ENCODE results near the gene FCF1.

The FCF1 gene

DNA sequence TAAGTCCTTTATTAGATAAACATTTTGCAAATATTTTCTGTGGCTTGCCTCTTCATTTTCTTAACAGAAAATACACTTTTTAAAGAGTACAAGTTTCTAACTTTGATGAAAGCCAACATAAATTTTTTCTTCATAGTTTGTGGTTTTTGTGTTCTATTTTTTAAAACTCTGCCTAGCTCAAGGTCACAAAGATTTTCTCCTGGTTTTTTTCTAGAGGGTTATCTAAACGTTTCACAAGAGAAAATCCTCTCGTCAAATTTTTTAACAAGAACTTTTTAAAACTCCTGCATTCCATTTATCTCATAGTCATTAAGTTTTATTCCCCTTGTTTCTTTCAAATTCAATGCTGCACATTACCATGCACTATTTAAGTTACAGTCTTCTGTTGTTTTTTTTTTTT lies 8.3 kb upstream of the FCF1 start:
- no peaks in the 10 kb centered on the region for H3K36me3 ChIP-seq (ENCODE audit: control insufficient read depth, insufficient read depth, low read length)
- no peaks in the 10 kb centered on the region for H3K9me3 ChIP-seq (ENCODE audit: control insufficient read depth, low read length)
- H3K4me1 ChIP-seq (ENCODE audit: control insufficient read depth, insufficient read depth, low read length) = no peaks in the 10 kb centered on the region
- no peak overlapping the region for H3K4me3 ChIP-seq (ENCODE audit: low read length)
- no peak overlapping the region for H3K9ac ChIP-seq (ENCODE audit: low read length)
- H3K27me3 ChIP-seq (ENCODE audit: control insufficient read depth, insufficient read depth, low read length) = no peaks in the 10 kb centered on the region

DNA sequence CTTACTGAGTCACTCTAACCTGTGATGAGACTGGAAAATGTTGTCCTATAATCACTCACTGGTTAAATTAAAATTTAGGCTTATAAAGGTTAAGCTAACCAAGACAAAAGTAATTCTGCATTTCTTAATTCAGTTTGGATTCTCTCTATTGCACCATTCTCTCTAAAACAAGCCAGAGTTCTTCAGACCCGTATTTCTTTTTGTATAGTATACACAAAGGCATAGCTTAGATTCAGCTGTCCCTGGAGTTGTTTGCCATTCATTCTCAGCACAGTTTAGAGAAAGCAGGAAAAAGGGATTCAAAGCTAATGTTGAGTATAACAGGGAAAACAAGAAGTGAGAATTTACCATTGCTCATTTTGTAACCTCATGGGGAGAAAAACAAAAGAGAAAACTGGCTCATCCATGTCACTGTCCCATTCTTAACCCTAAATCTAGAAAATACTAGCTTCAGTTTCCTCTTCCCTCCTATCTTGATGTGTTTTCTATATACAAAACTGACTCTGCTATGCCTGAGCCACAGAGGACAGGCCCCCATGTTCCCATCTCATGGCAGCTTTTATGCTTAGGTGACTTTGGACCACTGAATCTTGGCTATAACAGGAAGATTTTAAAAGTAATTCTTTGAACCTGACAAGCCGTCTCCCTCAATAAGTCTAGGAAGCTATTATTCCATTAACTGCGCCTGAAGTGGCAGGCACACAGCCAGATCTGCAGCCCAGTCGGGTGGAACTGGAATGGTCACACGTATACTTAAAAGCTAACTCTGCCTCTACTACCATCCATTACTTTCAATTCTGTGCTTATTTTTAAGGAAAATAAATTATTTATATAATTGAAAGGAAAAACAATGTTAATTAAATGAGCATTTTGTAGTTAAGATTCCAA lies 7.1 kb upstream of the FCF1 start:
- no peaks in the 10 kb centered on the region for H3K36me3 ChIP-seq (ENCODE audit: control insufficient read depth, insufficient read depth, low read length)
- H3K4me1 ChIP-seq (ENCODE audit: control insufficient read depth, insufficient read depth, low read length) = no peaks in the 10 kb centered on the region
- H3K9me3 ChIP-seq (ENCODE audit: control insufficient read depth, low read length) = no peaks in the 10 kb centered on the region
- no peaks in the 10 kb centered on the region for H3K27me3 ChIP-seq (ENCODE audit: control insufficient read depth, insufficient read depth, low read length)
- H3K4me3 ChIP-seq (ENCODE audit: low read length) = no peak overlapping the region
- no peak overlapping the region for H3K9ac ChIP-seq (ENCODE audit: low read length)

DNA sequence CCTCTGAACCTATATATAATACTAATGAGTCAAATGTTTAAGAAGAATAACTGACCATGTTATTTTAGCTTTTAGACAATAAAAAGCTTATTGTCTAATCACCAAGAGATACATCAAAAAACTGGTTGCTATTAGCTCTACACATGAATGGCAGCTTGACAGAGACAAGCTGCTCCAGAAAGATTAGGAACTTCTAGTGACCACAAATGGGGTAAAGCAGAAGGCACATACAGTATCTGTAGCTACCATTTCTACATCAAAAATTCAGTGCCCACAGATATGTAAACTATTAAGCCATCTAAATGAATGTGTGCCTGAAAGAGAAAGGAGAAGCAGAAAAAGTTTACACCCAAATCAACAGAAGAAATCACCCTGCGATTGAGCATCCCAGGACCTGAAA lies 2.5 kb upstream of the FCF1 start:
- no peaks in the 10 kb centered on the region for H3K9me3 ChIP-seq (ENCODE audit: control insufficient read depth, low read length)
- H3K27me3 ChIP-seq (ENCODE audit: control insufficient read depth, insufficient read depth, low read length) = no peaks in the 10 kb centered on the region
- H3K4me1 ChIP-seq (ENCODE audit: control insufficient read depth, insufficient read depth, low read length) = peaks cover 7% of the 10 kb centered on the region
- no peak overlapping the region for H3K4me3 ChIP-seq (ENCODE audit: low read length)
- H3K36me3 ChIP-seq (ENCODE audit: control insufficient read depth, insufficient read depth, low read length) = no peaks in the 10 kb centered on the region
- no peak overlapping the region for H3K9ac ChIP-seq (ENCODE audit: low read length)

DNA sequence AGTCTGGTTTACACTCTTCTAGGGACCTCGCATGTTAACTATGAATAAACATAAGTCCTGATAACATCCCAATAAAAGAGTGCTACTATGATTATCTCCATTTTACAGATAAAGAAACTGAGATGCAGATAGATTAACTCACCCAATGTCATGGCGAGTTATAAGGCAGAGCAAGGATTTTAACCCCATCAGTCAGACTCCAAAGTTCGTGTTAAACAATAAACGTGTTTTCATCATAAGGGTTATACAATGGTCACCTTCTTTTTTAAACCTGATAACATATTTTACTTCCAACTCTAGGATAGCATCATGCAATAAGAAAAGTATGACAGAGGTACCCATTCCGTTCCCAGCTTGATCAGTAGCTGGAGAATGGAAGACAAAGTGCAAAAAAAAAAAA lies 1.3 kb upstream of the FCF1 start:
- H3K36me3 ChIP-seq (ENCODE audit: control insufficient read depth, insufficient read depth, low read length) = no peaks in the 10 kb centered on the region
- H3K9ac ChIP-seq (ENCODE audit: low read length) = no peak overlapping the region
- H3K9me3 ChIP-seq (ENCODE audit: control insufficient read depth, low read length) = no peaks in the 10 kb centered on the region
- peaks cover 7% of the 10 kb centered on the region for H3K4me1 ChIP-seq (ENCODE audit: control insufficient read depth, insufficient read depth, low read length)
- no peaks in the 10 kb centered on the region for H3K27me3 ChIP-seq (ENCODE audit: control insufficient read depth, insufficient read depth, low read length)
- no peak overlapping the region for H3K4me3 ChIP-seq (ENCODE audit: low read length)

DNA sequence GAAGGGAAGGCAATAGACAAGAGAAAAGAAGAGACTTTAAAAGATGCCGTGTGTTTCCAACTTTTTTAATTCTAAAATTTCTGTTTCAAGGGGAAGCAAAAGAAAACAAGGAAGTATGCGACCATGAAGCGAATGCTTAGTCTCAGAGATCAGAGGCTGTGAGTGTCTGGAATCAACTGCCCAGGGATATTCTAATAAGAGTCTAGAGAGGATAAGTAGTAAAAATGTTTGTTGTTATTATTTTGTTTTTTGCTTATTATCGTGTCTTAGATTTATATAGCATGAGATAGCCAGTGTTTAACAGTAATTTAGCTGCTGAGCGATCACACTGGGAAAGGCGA lies 421 bp downstream of the FCF1 start:
- peak overlapping the region; percentile 86 for H3K9ac ChIP-seq (ENCODE audit: low read length)
- H3K27me3 ChIP-seq (ENCODE audit: control insufficient read depth, insufficient read depth, low read length) = no peaks in the 10 kb centered on the region
- H3K9me3 ChIP-seq (ENCODE audit: control insufficient read depth, low read length) = no peaks in the 10 kb centered on the region
- no peaks in the 10 kb centered on the region for H3K36me3 ChIP-seq (ENCODE audit: control insufficient read depth, insufficient read depth, low read length)
- H3K4me1 ChIP-seq (ENCODE audit: control insufficient read depth, insufficient read depth, low read length) = peaks cover 7% of the 10 kb centered on the region
- peak overlapping the region; percentile 68 for H3K4me3 ChIP-seq (ENCODE audit: low read length)

DNA sequence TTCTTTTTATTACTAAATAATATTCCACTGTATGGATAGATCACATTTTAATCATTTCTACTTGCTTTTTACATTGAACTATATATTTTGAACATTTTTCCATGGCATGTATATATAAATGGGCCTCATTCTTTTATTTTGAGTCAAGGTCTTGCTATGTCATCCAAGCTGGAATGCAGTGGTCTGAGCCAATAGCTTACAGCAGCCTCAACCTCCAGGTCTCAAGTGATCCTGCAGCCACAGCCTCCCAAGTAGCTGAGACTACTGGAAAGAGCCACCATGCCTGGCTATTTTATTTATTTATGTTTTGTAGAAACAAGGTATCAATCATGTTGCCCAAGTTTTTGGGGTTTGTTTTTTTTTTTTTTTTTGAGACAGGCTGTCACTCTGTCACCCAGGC lies 7.6 kb downstream of the FCF1 start:
- H3K4me3 ChIP-seq (ENCODE audit: low read length) = no peak overlapping the region
- no peaks in the 10 kb centered on the region for H3K27me3 ChIP-seq (ENCODE audit: control insufficient read depth, insufficient read depth, low read length)
- no peaks in the 10 kb centered on the region for H3K36me3 ChIP-seq (ENCODE audit: control insufficient read depth, insufficient read depth, low read length)
- H3K4me1 ChIP-seq (ENCODE audit: control insufficient read depth, insufficient read depth, low read length) = no peaks in the 10 kb centered on the region
- H3K9ac ChIP-seq (ENCODE audit: low read length) = no peak overlapping the region
- H3K9me3 ChIP-seq (ENCODE audit: control insufficient read depth, low read length) = no peaks in the 10 kb centered on the region

DNA sequence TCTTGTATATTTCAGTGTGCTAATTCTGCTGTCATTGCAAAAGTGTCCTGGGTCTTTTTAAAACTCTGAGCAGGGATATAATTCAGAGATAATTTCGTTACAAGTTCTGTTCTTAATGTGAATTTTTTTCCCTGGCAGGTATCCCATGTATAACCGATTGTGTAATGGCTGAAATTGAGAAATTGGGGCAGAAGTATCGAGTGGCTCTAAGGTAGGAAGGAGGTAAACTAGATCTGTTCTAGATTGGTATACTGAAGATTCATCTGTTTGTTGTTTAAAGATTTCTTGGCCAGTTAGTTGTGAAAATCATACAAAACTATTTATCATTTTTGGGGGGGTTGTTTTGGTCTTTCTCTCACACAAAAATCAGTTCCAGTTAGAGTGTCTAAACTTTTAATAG lies 10.2 kb downstream of the FCF1 start:
- H3K9ac ChIP-seq (ENCODE audit: low read length) = no peak overlapping the region

DNA sequence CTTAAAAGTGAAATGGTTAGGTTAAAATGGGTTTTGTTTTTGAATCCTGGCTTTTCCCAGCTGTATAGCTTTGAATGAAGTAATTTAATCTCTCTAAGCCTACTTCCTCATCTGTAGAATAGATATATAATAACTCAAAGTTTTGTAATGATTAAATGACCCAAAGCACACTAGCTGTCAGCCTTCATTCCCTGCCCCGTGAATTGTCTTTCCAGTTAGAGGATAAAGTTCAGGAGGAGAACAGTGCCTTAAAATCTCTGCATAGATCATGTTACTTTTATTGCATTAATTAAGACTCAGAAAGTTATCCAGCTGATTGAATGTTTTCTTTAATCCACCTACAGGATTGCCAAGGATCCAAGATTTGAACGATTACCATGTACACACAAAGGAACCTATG lies 19.4 kb downstream of the FCF1 start:
- Histone ChIP-seq H3K9ac (ENCODE audit: low read length) (no peak overlapping the region), H3K4me3 (ENCODE audit: low read length) (no peak overlapping the region), H3K36me3 (ENCODE audit: control insufficient read depth, insufficient read depth, low read length) (no peaks in the 10 kb centered on the region), H3K9me3 (ENCODE audit: control insufficient read depth, low read length) (no peaks in the 10 kb centered on the region), H3K4me1 (ENCODE audit: control insufficient read depth, insufficient read depth, low read length) (no peaks in the 10 kb centered on the region), H3K27me3 (ENCODE audit: control insufficient read depth, insufficient read depth, low read length) (no peaks in the 10 kb centered on the region)

More for the DNA sequence above, 10.2 kb downstream of the FCF1 start:
- H3K36me3 ChIP-seq (ENCODE audit: control insufficient read depth, insufficient read depth, low read length) = no peaks in the 10 kb centered on the region
- H3K4me3 ChIP-seq (ENCODE audit: low read length) = no peak overlapping the region
- no peaks in the 10 kb centered on the region for H3K4me1 ChIP-seq (ENCODE audit: control insufficient read depth, insufficient read depth, low read length)
- no peaks in the 10 kb centered on the region for H3K27me3 ChIP-seq (ENCODE audit: control insufficient read depth, insufficient read depth, low read length)
- no peaks in the 10 kb centered on the region for H3K9me3 ChIP-seq (ENCODE audit: control insufficient read depth, low read length)

DNA sequence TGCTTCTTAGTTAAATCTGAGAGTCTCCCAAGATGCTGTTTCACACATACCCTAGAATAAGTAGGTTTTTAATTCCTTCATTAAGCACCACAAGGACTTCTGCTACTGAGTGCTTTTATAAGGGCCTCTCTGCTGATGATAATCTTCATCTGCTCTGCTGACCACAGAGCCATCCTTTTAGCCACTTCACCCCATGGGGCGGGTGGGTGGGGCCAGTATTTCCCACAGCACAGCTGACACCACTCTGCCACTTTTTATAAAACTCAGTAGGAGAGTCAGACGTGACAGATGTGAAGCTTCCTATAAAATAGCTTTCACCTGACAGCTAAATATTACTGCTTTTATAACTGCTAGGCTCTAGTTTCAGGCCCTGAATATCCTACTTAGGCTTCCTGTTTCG lies 20.3 kb downstream of the FCF1 start:
- no peaks in the 10 kb centered on the region for H3K36me3 ChIP-seq (ENCODE audit: control insufficient read depth, insufficient read depth, low read length)
- no peaks in the 10 kb centered on the region for H3K27me3 ChIP-seq (ENCODE audit: control insufficient read depth, insufficient read depth, low read length)
- H3K9me3 ChIP-seq (ENCODE audit: control insufficient read depth, low read length) = no peaks in the 10 kb centered on the region
- H3K9ac ChIP-seq (ENCODE audit: low read length) = no peak overlapping the region
- no peak overlapping the region for H3K4me3 ChIP-seq (ENCODE audit: low read length)
- H3K4me1 ChIP-seq (ENCODE audit: control insufficient read depth, insufficient read depth, low read length) = no peaks in the 10 kb centered on the region

DNA sequence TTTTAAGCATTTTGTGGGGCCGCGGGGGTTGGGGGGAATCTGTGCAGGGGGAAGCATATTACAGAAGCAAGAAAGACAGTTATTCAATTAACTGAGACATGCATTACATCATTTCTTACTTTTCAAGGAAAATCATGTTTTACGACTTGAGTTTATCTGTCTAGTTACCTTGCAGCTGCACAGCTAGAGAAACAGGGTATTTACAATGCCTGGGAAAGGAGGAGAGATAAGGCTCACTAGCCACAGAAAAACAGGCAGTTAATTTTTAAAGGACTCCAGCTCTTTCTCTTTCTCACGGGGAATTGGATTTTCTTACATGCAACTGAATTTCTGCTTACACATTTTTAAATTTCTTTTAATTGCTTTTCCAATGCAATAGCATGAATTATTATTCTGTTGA lies 22.2 kb downstream of the FCF1 start:
- H3K9me3 ChIP-seq (ENCODE audit: control insufficient read depth, low read length) = no peaks in the 10 kb centered on the region
- H3K9ac ChIP-seq (ENCODE audit: low read length) = no peak overlapping the region
- H3K4me3 ChIP-seq (ENCODE audit: low read length) = no peak overlapping the region
- H3K4me1 ChIP-seq (ENCODE audit: control insufficient read depth, insufficient read depth, low read length) = no peaks in the 10 kb centered on the region
- H3K27me3 ChIP-seq (ENCODE audit: control insufficient read depth, insufficient read depth, low read length) = no peaks in the 10 kb centered on the region
- no peaks in the 10 kb centered on the region for H3K36me3 ChIP-seq (ENCODE audit: control insufficient read depth, insufficient read depth, low read length)

DNA sequence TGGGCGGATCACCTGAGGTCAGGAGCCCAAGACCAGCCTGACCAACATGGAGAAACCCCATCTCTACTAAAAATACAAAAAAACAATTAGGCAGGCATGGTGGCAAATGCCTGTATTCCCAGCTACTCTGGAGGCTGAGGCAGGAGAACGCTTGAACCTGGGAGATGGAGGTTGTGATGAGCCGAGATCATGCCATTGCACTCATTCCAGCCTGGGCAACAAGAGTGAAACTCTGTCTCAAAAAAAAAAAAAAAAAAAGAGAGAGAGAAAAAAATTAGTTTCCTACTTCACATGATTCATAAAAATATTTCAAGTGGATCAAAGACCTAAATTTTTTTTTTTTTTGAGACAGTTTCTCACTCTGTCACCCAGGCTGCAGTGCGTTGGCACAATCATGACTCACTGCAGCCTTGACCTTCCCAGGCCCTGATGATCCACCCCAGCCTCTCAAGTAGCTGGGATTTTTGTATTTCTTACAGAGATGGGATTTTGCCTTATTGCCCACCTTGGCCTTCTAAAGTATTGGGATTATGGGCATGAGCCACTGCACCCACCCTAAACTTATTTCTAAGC lies 24.9 kb downstream of the FCF1 start:
- Histone ChIP-seq H3K4me1 (ENCODE audit: control insufficient read depth, insufficient read depth, low read length) (no peaks in the 10 kb centered on the region), H3K9me3 (ENCODE audit: control insufficient read depth, low read length) (no peaks in the 10 kb centered on the region), H3K4me3 (ENCODE audit: low read length) (no peak overlapping the region), H3K27me3 (ENCODE audit: control insufficient read depth, insufficient read depth, low read length) (no peaks in the 10 kb centered on the region), H3K9ac (ENCODE audit: low read length) (no peak overlapping the region), H3K36me3 (ENCODE audit: control insufficient read depth, insufficient read depth, low read length) (no peaks in the 10 kb centered on the region)

DNA sequence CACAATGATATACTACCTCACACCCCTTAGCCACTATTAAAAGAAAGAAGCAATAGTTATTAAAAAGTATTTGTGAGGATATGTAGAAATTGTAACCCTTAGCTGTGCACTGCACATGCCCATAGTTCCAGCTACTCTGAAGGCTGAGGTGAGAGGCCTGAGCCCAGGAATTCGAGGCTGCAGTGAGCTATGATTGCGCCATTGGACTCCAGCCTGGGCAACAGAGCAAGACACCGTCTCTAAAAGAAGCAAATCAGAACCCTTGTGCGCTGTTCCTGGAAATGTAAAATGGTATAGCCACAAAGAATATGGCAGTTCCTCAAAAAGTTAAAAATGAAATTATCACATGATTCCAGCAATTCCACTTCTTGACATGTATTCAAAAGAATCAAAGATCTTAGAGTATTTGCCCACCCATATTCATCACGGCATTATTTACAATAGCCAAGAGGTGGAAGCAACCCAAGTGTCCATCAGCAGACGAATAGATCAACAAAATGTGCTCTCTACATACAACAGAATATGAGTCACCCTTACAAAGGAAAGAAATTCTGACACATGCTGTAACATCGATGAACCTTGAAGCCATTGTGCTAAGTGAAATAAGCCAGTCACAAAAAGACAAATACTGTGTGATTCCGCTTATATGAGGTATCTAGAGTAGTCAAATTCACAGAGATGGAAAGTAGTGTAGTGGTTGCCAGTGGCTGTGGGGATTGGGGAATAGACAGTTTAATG lies 26.5 kb downstream of the FCF1 start:
- H3K9me3 ChIP-seq (ENCODE audit: control insufficient read depth, low read length) = no peaks in the 10 kb centered on the region
- H3K27me3 ChIP-seq (ENCODE audit: control insufficient read depth, insufficient read depth, low read length) = no peaks in the 10 kb centered on the region
- H3K36me3 ChIP-seq (ENCODE audit: control insufficient read depth, insufficient read depth, low read length) = no peaks in the 10 kb centered on the region
- H3K4me3 ChIP-seq (ENCODE audit: low read length) = no peak overlapping the region
- H3K9ac ChIP-seq (ENCODE audit: low read length) = no peak overlapping the region
- no peaks in the 10 kb centered on the region for H3K4me1 ChIP-seq (ENCODE audit: control insufficient read depth, insufficient read depth, low read length)
